Muscle layer of duodenum (tissue), 2 donors: ENCODE measurements around the gene CFAP53.

Experiments
- H3K27ac ChIP-seq: one replicate; pipeline ENCODE4 v1.7.0; 2013; ENCODE audit warnings: mild to moderate bottlenecking, low read length
- H3K27me3 ChIP-seq: one replicate; pipeline ENCODE4 v1.7.0; 2013; ENCODE audit warnings: low read depth, mild to moderate bottlenecking, control low read depth, low read length
- H3K36me3 ChIP-seq, 2 donors: one replicate each; pipeline ENCODE4 v1.7.0; 2013; ENCODE audit warnings: low read length in 2 of 2, control low read depth in 1 of 2, mild to moderate bottlenecking in 1 of 2; ENCODE audit not compliant: insufficient read depth in 2 of 2, control insufficient read depth in 1 of 2
- H3K4me1 ChIP-seq, 2 donors: one replicate each; pipeline ENCODE4 v1.7.0; 2013; ENCODE audit warnings: low read length in 2 of 2, mild to moderate bottlenecking in 2 of 2, control low read depth in 1 of 2, moderate library complexity in 1 of 2; ENCODE audit not compliant: insufficient read depth in 2 of 2, control insufficient read depth in 1 of 2
- H3K4me3 ChIP-seq, 2 donors: one replicate each; pipeline ENCODE4 v1.7.0; 2013; ENCODE audit warnings: low read length in 2 of 2, low read depth in 1 of 2, mild to moderate bottlenecking in 1 of 2
- H3K9me3 ChIP-seq, 2 donors: one replicate each; pipeline ENCODE4 v1.7.0; 2013; ENCODE audit warnings: low read length in 2 of 2, control low read depth in 1 of 2, mild to moderate bottlenecking in 1 of 2; ENCODE audit not compliant: control insufficient read depth in 1 of 2
- donor health status: healthy.

CFAP53 gene

GRCh38 chr18:50189160-50189559 lies 77.1 kb downstream of the CFAP53 start:
- peaks cover 19% of the 10 kb centered on the region for H3K27me3 ChIP-seq
- no peaks in the 10 kb centered on the region for H3K36me3 ChIP-seq
- H3K4me3 ChIP-seq = no peak overlapping the region
- peaks cover 0 to 10% of the 10 kb centered on the region in 2 donors for H3K4me1 ChIP-seq
- H3K27ac ChIP-seq = no peak overlapping the region
- no peaks in the 10 kb centered on the region for H3K9me3 ChIP-seq

DNA sequence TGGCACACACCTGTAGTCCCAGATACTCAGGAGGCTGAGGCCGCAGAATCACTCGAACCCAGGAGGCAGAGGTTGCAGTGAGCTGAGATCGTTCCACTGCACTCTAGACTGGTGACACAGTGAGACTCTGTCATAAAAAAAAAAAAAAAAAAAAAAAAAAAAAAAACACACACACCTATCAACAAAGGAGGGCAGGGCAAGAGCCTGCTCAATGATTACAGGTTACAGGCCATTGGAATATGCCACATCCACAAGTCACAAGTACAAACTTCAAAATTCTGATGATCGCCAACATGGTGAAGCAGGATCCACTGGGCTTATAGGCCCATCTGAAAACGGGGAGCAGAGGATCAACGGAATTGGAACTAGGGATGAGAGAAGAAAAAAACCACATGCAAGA lies 77.6 kb downstream of the CFAP53 start:
- H3K36me3 ChIP-seq = no peaks in the 10 kb centered on the region
- H3K27me3 ChIP-seq = peaks cover 20% of the 10 kb centered on the region
- H3K9me3 ChIP-seq = no peaks in the 10 kb centered on the region
- peaks cover 0 to 6% of the 10 kb centered on the region in 2 donors for H3K4me1 ChIP-seq
- no peak overlapping the region for H3K4me3 ChIP-seq
- H3K27ac ChIP-seq = no peak overlapping the region

- no peak overlapping the region for H3K4me3 ChIP-seq
- H3K27me3 ChIP-seq = peaks cover 11% of the 10 kb centered on the region
- H3K9me3 ChIP-seq = no peaks in the 10 kb centered on the region
- no peaks in the 10 kb centered on the region for H3K4me1 ChIP-seq
- H3K36me3 ChIP-seq = no peaks in the 10 kb centered on the region
- H3K27ac ChIP-seq = no peak overlapping the region
These were observed 78.6 kb downstream of the CFAP53 start for GRCh38 chr18:50187659-50188058.

DNA sequence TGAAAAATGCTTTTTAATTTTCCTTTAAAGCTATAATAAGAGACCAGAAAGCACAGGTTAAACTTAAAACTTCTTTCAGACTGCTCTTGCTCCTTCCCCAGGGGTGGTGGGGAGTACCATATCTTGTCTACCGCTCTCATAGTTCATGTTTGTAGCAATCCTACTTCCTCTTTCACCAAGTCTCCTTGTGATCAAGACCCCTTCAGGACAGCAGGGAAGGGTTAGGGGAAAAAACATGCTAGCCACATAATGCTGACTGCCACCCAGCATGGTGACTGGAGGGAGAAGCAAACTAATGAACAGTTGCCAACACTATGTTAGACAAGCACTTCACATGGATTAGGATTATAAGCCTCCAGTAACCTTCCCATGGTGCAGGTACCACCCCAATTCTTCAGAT lies 79.9 kb downstream of the CFAP53 start:
- H3K27me3 ChIP-seq = peaks cover 3% of the 10 kb centered on the region
- no peaks in the 10 kb centered on the region for H3K4me1 ChIP-seq
- H3K36me3 ChIP-seq = no peaks in the 10 kb centered on the region
- no peak overlapping the region for H3K27ac ChIP-seq
- no peak overlapping the region for H3K4me3 ChIP-seq
- no peaks in the 10 kb centered on the region for H3K9me3 ChIP-seq

GRCh38 chr18:50183556-50183955 lies 82.7 kb downstream of the CFAP53 start:
- H3K27me3 ChIP-seq = peaks cover 3% of the 10 kb centered on the region
- no peaks in the 10 kb centered on the region for H3K36me3 ChIP-seq

GRCh38 chr18:50182511-50182910 lies 83.8 kb downstream of the CFAP53 start:
- Histone ChIP-seq H3K9me3 (no peaks in the 10 kb centered on the region), H3K36me3 (no peaks in the 10 kb centered on the region), H3K4me3 (no peak overlapping the region), H3K27me3 (peaks cover 3% of the 10 kb centered on the region), H3K27ac (no peak overlapping the region), H3K4me1 (no peaks in the 10 kb centered on the region)

More at GRCh38 chr18:50183556-50183955, 82.7 kb downstream of the CFAP53 start:
- no peak overlapping the region for H3K4me3 ChIP-seq
- H3K27ac ChIP-seq = no peak overlapping the region
- no peaks in the 10 kb centered on the region for H3K4me1 ChIP-seq
- no peaks in the 10 kb centered on the region for H3K9me3 ChIP-seq

DNA sequence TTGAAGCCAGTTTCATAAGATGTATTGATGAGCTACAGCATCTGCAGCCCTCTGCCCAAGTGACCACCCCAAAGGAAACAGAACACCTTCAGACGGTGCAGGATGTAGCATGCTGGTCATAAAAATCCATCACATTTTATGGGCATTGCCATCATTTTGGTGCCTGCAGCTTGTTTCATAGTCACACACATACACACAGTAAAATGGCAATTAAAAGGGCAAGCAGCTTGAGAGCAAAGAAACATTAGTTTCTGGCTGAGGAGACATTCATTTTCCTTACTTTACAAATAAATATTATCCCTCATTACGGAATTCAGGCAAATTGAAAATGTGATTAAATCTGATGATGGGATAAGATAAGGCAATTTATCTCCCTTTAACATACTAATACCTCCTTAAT lies 84.7 kb downstream of the CFAP53 start:
- no peak overlapping the region for H3K4me3 ChIP-seq
- no peak overlapping the region for H3K27ac ChIP-seq
- H3K27me3 ChIP-seq = peaks cover 3% of the 10 kb centered on the region
- H3K9me3 ChIP-seq = no peaks in the 10 kb centered on the region
- H3K36me3 ChIP-seq = no peaks in the 10 kb centered on the region
- no peaks in the 10 kb centered on the region for H3K4me1 ChIP-seq

DNA sequence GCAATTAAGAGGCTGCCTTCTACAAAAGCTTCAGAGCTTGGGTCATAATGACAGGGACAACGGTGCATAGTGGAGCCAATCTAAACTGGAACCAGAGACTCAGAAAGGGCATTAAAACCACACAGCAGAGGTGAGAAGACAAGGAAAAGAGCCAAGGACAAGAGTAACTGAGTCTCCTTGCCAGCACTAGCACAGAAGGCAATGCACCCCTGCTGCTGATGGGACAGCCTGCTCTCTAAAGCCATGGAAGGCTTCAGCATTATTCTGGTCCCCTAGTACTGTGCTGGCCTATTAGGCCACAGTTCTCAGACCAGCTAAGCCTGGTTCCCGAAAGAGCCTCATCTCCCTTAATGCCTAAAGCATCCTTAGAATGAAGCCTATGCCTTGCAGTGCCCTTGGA lies 86.8 kb downstream of the CFAP53 start:
- Histone ChIP-seq H3K27ac (no peak overlapping the region), H3K4me3 (no peak overlapping the region), H3K36me3 (no peaks in the 10 kb centered on the region)

GRCh38 chr18:50177294-50177992 lies 88.9 kb downstream of the CFAP53 start:
- H3K27ac ChIP-seq = no peak overlapping the region
- H3K4me1 ChIP-seq = no peaks in the 10 kb centered on the region
- H3K9me3 ChIP-seq = no peaks in the 10 kb centered on the region
- H3K4me3 ChIP-seq = no peak overlapping the region
- H3K36me3 ChIP-seq = no peaks in the 10 kb centered on the region
- no peaks in the 10 kb centered on the region for H3K27me3 ChIP-seq

More for the DNA sequence above, 86.8 kb downstream of the CFAP53 start:
- Histone ChIP-seq H3K27me3 (peaks cover 3% of the 10 kb centered on the region), H3K4me1 (no peaks in the 10 kb centered on the region), H3K9me3 (no peaks in the 10 kb centered on the region)
